Fibroblast of lung (primary cell): ENCODE data around the gene CCL17. TPM values are rescaled to one million over a fixed set of nuclear protein-coding genes. Genes with fewer than 3 reads are reported as not detected.
"Not testable (repeated sequence)": the region's sequence is repeated elsewhere in the genome, so short reads cannot be mapped to it uniquely, and the experiment has no call there.

Experiments
- DNase-seq, 2 donors: peaks; one replicate each; pipeline versions ENCODE4 v3.0.0 to v3.0.0-alpha.2; 2010; ENCODE audit warnings: low read depth in 2 of 2
- H2AFZ ChIP-seq: 2 replicates; pipeline ENCODE4 v1.5.1; 2012; ENCODE audit warnings: low read length, control low read depth, inconsistent platforms
- H3K27ac ChIP-seq: 2 replicates; pipeline ENCODE4 v1.5.1; 2011; ENCODE audit warnings: low read length, control low read depth; ENCODE audit not compliant: insufficient read depth
- H3K27me3 ChIP-seq: 2 replicates; pipeline ENCODE4 v1.5.1; 2011; ENCODE audit warnings: mild to moderate bottlenecking, low read length; ENCODE audit not compliant: control insufficient read depth, insufficient read depth
- H3K36me3 ChIP-seq: 2 replicates; pipeline ENCODE4 v1.5.1; 2011; ENCODE audit warnings: low read length; ENCODE audit not compliant: control insufficient read depth, insufficient read depth
- H3K4me1 ChIP-seq: 2 replicates; pipeline ENCODE4 v1.5.1; 2011; ENCODE audit warnings: low read length; ENCODE audit not compliant: control insufficient read depth, insufficient read depth; ENCODE audit errors: extremely low read depth
- H3K4me2 ChIP-seq: 2 replicates; pipeline ENCODE4 v1.5.1; 2011; ENCODE audit warnings: low read length, control low read depth; ENCODE audit not compliant: insufficient read depth; ENCODE audit errors: extremely low read depth
- H3K4me3 ChIP-seq, 4 experiments: fragments of 200-600 bp in 1 of 4; sonication (generic) in 1 of 4; replicated peaks in 1 of 4; 2 replicates each; pipeline ENCODE4 v1.5.1; 2011 to 2016; ENCODE audit warnings: low read length in 4 of 4, low read depth in 3 of 4, mild to moderate bottlenecking in 3 of 4, control low read depth in 2 of 4, inconsistent platforms in 1 of 4, mixed read lengths in 1 of 4; ENCODE audit not compliant: insufficient read depth in 1 of 4; ENCODE audit errors: control extremely low read depth in 1 of 4
- H3K79me2 ChIP-seq: 2 replicates; pipeline ENCODE4 v1.5.1; 2012; ENCODE audit warnings: mild to moderate bottlenecking, low read length, inconsistent platforms; ENCODE audit not compliant: control insufficient read depth, insufficient read depth
- H3K9ac ChIP-seq: 2 replicates; pipeline ENCODE4 v1.5.1; 2011; ENCODE audit warnings: mild to moderate bottlenecking, low read length, control low read depth; ENCODE audit not compliant: insufficient read depth
- H3K9me3 ChIP-seq: 2 replicates; pipeline ENCODE4 v1.5.1; 2012; ENCODE audit warnings: low read depth, low read length; ENCODE audit not compliant: control insufficient read depth, insufficient read depth
- H4K20me1 ChIP-seq: 2 replicates; pipeline ENCODE4 v1.5.1; 2011; ENCODE audit warnings: low read length; ENCODE audit not compliant: control insufficient read depth, insufficient read depth; ENCODE audit errors: extremely low read depth
- EZH2 ChIP-seq: IDR thresholded peaks from 2 replicates; pipeline ENCODE4 v1.5.1; 2012; ENCODE audit warnings: low read length, control low read depth, mild to moderate bottlenecking; ENCODE audit errors: missing control alignments
- polyA plus RNA-seq, 2 donors: library from polyadenylated mRNA; depleted of rRNA in 1 of 2; stranded (reverse) in 1 of 2; unstranded in 1 of 2; fragments of >200 nt; gene quantifications; 2 replicates each; pipeline ENCODE4 v1.2.1, GENCODE V29; 2011 to 2012; ENCODE audit warnings: missing spikeins in 1 of 2
- total RNA-seq: library from RNA; depleted of rRNA; stranded (reverse); fragments of >200 nt; gene quantifications from 2 replicates; pipeline ENCODE4 v1.2.1, GENCODE V29; 2014
- TF ChIP-seq, protein P1 (sequence below), 2 donors: IDR thresholded peaks in 1 of 2; conservative IDR thresholded peaks in 1 of 2; 1 replicate in 1 of 2; 2 replicates in 1 of 2; pipeline ENCODE4 v1.5.1; 2011 to 2012; ENCODE audit warnings: low read length in 2 of 2, control low read depth in 1 of 2, inconsistent platforms in 1 of 2, low read depth in 1 of 2, mild to moderate bottlenecking in 1 of 2

CCL17 gene
- total and polyA plus RNA-seq, 2 donors (not counting 1 experiment from before 2014, with no cell fraction given) = not detected

- Histone ChIP-seq H3K4me2 (no peak overlapping the region), H4K20me1 (no peaks in the 10 kb centered on the region), H3K79me2 (no peaks in the 10 kb centered on the region), H3K27ac (no peak overlapping the region), H3K4me1 (no peaks in the 10 kb centered on the region), H3K36me3 (peaks cover 11% of the 10 kb centered on the region), H3K27me3 (no peaks in the 10 kb centered on the region), H3K9ac (no peak overlapping the region), H3K4me3 (no peak overlapping the region), H3K9me3 (no peaks in the 10 kb centered on the region), H2AFZ (no peak overlapping the region)
- no peak for TF ChIP-seq EZH2
- TF ChIP-seq, protein P1, sequence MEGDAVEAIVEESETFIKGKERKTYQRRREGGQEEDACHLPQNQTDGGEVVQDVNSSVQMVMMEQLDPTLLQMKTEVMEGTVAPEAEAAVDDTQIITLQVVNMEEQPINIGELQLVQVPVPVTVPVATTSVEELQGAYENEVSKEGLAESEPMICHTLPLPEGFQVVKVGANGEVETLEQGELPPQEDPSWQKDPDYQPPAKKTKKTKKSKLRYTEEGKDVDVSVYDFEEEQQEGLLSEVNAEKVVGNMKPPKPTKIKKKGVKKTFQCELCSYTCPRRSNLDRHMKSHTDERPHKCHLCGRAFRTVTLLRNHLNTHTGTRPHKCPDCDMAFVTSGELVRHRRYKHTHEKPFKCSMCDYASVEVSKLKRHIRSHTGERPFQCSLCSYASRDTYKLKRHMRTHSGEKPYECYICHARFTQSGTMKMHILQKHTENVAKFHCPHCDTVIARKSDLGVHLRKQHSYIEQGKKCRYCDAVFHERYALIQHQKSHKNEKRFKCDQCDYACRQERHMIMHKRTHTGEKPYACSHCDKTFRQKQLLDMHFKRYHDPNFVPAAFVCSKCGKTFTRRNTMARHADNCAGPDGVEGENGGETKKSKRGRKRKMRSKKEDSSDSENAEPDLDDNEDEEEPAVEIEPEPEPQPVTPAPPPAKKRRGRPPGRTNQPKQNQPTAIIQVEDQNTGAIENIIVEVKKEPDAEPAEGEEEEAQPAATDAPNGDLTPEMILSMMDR (conservative IDR thresholded peaks at IDR 0.05 in 1 of 2, IDR thresholded peaks at IDR 0.05 in 1 of 2; ENCODE audit: low read depth in 1 of 2, low read length in 2 of 2) = no peak
- no peak for DNase-seq
These were observed 29.4 kb downstream of the CCL17 start for GRCh38 chr16:57434003-57434402.

DNA sequence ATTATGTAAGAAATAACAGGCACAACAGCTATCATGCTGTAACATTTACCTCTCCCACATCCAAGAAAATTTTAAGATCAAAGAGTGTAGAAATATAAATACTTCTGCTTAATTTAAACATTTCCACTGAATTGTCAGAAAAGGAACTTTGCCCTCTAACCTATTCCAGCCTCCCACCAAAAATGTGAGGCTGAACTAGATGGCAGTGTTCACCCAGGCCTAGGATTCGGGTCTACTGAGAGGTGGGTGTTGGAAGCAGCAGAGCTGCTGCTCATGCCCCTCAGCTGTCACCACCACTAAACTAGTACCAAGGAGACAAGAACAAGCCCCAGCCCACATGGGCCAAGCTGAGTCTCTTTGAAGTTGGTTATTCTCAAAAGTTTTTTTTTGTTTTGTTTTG is 31.3 kb downstream of the CCL17 start:
- no peak overlapping the region for H3K4me3 ChIP-seq
- H3K9me3 ChIP-seq = no peaks in the 10 kb centered on the region
- H2AFZ ChIP-seq = no peak overlapping the region
- no peak overlapping the region for H3K9ac ChIP-seq
- H3K27ac ChIP-seq = no peak overlapping the region
- H3K36me3 ChIP-seq = peaks cover 8% of the 10 kb centered on the region
- no peaks in the 10 kb centered on the region for H3K79me2 ChIP-seq
- no peaks in the 10 kb centered on the region for H3K27me3 ChIP-seq
- no peak overlapping the region for H3K4me2 ChIP-seq
- no peaks in the 10 kb centered on the region for H4K20me1 ChIP-seq
- no peaks in the 10 kb centered on the region for H3K4me1 ChIP-seq
- TF ChIP-seq, protein P1 (conservative IDR thresholded peaks at IDR 0.05 in 1 of 2, IDR thresholded peaks at IDR 0.05 in 1 of 2; ENCODE audit: low read depth in 1 of 2, low read length in 2 of 2) = no peak
- DNase-seq = no peak

- H3K9me3 ChIP-seq, H4K20me1 ChIP-seq, H3K4me2 ChIP-seq, H3K4me1 ChIP-seq, H3K27me3 ChIP-seq, H3K9ac ChIP-seq, H2AFZ ChIP-seq, H3K36me3 ChIP-seq, H3K4me3 ChIP-seq, H3K27ac ChIP-seq, DNase-seq: not testable (repeated sequence)
- H3K79me2 ChIP-seq = peaks cover 23% of the 10 kb centered on the region
These were observed 35.4 kb downstream of the CCL17 start for GRCh38 chr16:57439947-57440346.

DNA sequence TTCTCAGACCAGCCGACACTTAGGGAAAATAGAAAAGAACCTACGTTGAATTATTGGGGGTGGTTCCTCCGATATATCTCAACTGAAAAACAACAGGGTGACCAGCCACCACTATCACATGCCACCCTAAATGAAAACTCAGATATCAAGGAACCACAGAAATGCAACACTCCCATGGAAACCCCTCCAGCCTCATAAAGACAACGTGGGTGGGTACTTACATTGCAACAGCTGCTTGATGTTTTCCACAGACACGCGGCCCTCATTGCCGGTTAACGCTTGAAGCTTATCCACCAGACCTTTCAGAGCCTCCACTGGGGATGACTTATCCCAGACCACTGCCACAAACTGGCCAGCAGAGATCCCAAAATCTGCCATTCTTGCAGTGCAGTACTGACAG is 36.0 kb downstream of the CCL17 start:
- DNase-seq, H3K9me3 ChIP-seq, H3K9ac ChIP-seq, H3K27ac ChIP-seq, H3K4me3 ChIP-seq, H3K4me2 ChIP-seq, H3K36me3 ChIP-seq, H2AFZ ChIP-seq, H3K4me1 ChIP-seq, H3K27me3 ChIP-seq, H4K20me1 ChIP-seq: not testable (repeated sequence)
- H3K79me2 ChIP-seq = peaks cover 29% of the 10 kb centered on the region
